ENCODE results near the gene KCNQ5.

GRCh38 chr6:72621291-72622093 lies at the start of gene KCNQ5:
- TF ChIP-seq CTCF (IDR thresholded peaks at IDR 0.05) (no peak), POLR2A (IDR thresholded peaks at IDR 0.05) (no peak)
